Skeletal muscle satellite cell (primary cell): ENCODE data around the gene ANGPTL4. TPM values are rescaled to one million over a fixed set of nuclear protein-coding genes. Genes with fewer than 3 reads are reported as not detected.
"Not testable (repeated sequence)": the region's sequence is repeated elsewhere in the genome, so short reads cannot be mapped to it uniquely, and the experiment has no call there.

Source experiments
- H3K27me3 ChIP-seq: 2 replicates; pipeline ENCODE4 v1.7.0; 2013; ENCODE audit warnings: low read length; ENCODE audit not compliant: control insufficient read depth, insufficient read depth
- H3K36me3 ChIP-seq: 2 replicates; pipeline ENCODE4 v1.7.0; 2013; ENCODE audit warnings: mild to moderate bottlenecking, control low read depth, low read length; ENCODE audit not compliant: insufficient read depth
- H3K4me1 ChIP-seq: 2 replicates; pipeline ENCODE4 v1.7.0; 2013; ENCODE audit warnings: low read length; ENCODE audit not compliant: control insufficient read depth, insufficient read depth
- H3K4me2 ChIP-seq: 2 replicates; pipeline ENCODE4 v1.7.0; 2013; ENCODE audit warnings: mild to moderate bottlenecking, low read length
- H3K4me3 ChIP-seq: 2 replicates; pipeline ENCODE4 v1.7.0; 2013; ENCODE audit warnings: low read length
- H3K9ac ChIP-seq: 2 replicates; pipeline ENCODE4 v1.7.0; 2013; ENCODE audit warnings: mild to moderate bottlenecking, low read depth, low read length, moderate library complexity
- H3K9me3 ChIP-seq: replicated peaks from 2 replicates; pipeline ENCODE4 v1.7.0; 2013; ENCODE audit warnings: mild to moderate bottlenecking, control low read depth, low read length
- total RNA-seq: library from RNA; depleted of rRNA; stranded (reverse); fragments of >200 nt; gene quantifications from 2 replicates; pipeline ENCODE4 v1.2.3, GENCODE V29; 2012; rRNA removed

ANGPTL4 gene, protein sequence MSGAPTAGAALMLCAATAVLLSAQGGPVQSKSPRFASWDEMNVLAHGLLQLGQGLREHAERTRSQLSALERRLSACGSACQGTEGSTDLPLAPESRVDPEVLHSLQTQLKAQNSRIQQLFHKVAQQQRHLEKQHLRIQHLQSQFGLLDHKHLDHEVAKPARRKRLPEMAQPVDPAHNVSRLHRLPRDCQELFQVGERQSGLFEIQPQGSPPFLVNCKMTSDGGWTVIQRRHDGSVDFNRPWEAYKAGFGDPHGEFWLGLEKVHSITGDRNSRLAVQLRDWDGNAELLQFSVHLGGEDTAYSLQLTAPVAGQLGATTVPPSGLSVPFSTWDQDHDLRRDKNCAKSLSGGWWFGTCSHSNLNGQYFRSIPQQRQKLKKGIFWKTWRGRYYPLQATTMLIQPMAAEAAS
- total RNA-seq = 60.3 and 159 TPM in 2 replicates

DNA sequence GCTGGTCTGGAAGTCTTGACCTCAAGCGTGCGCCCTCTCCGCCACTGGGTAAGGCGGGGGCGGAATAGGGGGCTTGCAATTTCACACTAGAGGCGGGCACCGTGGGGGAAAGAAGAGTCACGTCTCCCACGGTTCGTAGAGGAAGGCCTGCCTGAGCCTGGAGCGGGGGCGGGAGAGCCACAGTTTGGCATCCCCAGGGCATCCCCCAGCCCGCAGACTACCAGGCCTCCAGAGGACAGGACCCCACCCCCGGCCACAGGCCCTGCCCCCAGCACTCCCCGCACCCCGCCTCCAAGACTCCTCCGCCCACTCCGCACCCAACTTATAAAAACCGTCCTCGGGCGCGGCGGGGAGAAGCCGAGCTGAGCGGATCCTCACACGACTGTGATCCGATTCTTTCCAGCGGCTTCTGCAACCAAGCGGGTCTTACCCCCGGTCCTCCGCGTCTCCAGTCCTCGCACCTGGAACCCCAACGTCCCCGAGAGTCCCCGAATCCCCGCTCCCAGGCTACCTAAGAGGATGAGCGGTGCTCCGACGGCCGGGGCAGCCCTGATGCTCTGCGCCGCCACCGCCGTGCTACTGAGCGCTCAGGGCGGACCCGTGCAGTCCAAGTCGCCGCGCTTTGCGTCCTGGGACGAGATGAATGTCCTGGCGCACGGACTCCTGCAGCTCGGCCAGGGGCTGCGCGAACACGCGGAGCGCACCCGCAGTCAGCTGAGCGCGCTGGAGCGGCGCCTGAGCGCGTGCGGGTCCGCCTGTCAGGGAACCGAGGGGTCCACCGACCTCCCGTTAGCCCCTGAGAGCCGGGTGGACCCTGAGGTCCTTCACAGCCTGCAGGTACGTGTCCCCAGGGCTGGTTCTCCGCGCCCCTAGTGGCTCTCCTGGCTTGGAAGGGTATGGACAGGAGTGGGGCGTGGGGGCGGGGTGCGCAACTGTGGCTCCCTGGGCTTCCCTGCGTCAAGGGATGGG, at the start of gene ANGPTL4:
Gene ANGPTL4, plus strand, starts transcription at position 353 of the 969 bp plus-strand sequence. Its CDS starts 167 bp downstream, at position 520.
- Histone ChIP-seq H3K4me1 (peaks cover 55% of the 10 kb centered on the region), H3K4me2 (peak within 1 kb of the TSS; percentile 84), H3K9me3 (no peaks in the 10 kb centered on the region), H3K9ac (peak within 1 kb of the TSS; percentile 85), H3K4me3 (peak within 1 kb of the TSS; percentile 73), H3K27me3 (no peaks in the 10 kb centered on the region), H3K36me3 (peaks cover 20% of the 10 kb centered on the region)

DNA sequence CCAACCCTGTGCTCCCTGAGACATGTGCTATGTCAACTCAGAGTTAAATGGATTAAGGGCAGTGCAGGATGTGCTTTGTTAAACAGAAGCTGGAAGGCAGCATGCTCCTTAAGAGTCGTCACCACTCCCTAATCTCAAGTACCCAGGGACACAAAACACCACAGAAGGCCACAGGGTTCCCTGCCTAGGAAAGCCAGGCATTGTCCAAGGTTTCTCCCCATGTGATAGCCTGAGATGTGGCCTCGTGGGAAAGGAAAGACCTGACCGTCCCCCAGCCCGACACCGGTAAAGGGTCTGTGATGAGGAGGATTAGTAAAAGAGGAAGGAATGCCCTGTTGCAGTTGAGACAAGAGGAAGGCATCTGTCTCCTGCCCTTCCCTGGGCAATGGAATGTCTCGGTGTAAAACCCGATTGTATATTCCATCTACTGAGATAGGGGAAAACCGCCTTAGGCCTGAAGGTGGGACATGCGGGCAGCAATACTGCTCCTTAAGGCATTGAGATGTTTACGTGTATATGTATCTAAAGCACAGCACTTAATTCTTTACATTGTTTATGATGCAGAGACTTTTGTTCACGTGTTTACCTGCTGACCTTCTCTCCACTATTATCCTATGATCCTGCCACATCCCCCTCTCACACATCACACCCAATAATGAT, 48.8 kb upstream of the ANGPTL4 start:
- H3K27me3 ChIP-seq, H3K9me3 ChIP-seq, H3K9ac ChIP-seq, H3K4me1 ChIP-seq, H3K4me2 ChIP-seq, H3K4me3 ChIP-seq: not testable (repeated sequence)
- peaks cover 35% of the 10 kb centered on the region for H3K36me3 ChIP-seq

DNA sequence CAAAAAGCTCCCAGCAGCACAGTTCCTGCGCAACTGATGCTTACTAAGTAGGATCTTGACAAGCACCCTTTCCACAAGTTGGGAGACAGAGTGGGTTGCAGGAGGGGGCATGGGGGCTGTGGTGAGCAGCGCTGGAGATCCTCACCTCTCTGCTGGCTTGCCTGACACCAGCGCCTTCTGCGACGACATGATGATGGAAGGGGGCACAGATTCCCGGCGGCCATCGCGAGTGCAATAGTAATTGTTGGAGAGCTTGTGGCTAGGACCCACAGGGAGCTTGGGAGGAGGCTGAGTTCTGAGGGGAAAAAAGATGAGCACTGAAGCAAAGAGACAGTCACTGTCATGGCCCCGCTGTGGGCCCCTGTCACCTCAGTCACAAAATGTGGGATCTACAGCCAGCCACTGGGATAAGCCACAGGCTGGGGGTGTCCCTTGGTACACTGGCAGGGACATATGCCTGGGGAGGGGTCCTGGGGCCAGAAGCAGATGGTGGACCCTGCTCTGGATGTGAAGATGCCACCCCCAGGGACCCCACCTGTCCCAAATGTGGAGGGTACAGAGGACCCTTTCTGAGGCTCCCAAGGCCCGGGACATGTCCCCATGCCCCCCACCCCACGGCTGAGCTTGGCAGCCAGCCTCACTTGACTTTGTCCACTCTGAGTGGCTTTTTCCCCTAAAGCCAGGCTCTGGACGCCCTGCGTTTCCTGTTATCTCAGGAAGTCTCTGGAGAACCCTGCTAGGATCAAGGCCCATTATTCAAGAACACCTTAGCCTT, 47.4 kb upstream of the ANGPTL4 start:
- Histone ChIP-seq H3K36me3 (peaks cover 28% of the 10 kb centered on the region), H3K4me1 (peaks cover 11% of the 10 kb centered on the region), H3K27me3 (no peaks in the 10 kb centered on the region), H3K9ac (no peak overlapping the region), H3K4me2 (no peak overlapping the region), H3K4me3 (no peak overlapping the region), H3K9me3 (no peaks in the 10 kb centered on the region)

DNA sequence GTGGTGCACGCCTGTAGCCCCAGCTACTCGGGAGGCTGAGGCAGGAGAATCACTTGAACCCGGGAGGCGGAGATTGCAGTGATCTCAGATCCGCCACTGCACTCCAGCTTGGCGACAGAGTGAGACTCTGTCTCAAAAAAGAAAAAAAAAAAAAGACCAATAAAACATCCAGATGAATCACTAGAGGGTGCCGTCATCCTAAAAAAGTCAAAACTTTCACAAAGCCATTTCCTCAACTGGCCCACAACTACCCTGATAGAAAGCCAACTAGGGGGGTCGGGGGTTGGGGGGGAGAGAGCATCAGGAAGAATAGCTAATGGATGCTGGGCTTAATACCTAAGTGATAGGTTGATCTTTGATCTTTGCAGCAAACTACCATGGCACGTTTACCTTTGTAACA, 45.1 kb upstream of the ANGPTL4 start:
- H3K4me1 ChIP-seq = peaks cover 22% of the 10 kb centered on the region
- not testable (repeated sequence) for H3K9ac ChIP-seq, H3K27me3 ChIP-seq, H3K4me3 ChIP-seq, H3K9me3 ChIP-seq, H3K4me2 ChIP-seq
- H3K36me3 ChIP-seq = peaks cover 37% of the 10 kb centered on the region

DNA sequence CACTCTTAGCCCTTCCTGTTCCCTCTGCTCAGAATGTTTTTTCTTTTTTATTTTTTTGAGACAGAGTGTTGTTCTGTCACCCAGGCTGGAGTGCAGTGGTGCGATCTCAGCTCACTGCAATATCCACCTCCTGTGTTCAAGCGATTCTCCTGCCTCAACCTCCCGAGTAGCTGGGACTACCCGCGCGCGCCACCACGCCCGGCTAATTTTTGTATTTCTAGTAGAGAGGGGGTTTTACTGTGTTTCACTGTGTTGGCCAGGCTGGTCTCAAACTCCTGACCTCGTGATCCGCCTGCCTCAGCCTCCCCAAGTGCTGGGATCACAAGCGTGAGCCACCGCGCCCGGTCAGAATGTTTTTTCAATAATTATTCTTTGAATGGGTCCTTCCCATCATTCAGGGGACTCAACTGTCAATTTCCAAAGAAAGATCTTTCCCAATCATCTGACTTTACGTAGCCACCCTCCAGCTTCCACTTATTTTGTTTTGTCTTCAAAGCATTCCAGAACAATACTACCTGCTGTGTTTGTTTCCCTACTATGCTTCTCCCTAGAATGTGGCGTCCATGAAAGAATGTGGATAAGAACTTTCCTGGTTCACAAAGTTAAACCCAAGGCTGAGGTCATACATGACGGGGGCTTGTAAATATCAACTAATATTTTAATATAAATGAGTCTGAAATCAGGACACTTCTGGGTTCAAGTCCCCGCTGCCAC, 44.0 kb upstream of the ANGPTL4 start:
- H3K9me3 ChIP-seq = no peaks in the 10 kb centered on the region
- peaks cover 41% of the 10 kb centered on the region for H3K36me3 ChIP-seq
- H3K4me3 ChIP-seq = peak overlapping the region; percentile 81
- H3K4me2 ChIP-seq = peak overlapping the region; percentile 91
- H3K9ac ChIP-seq = peak overlapping the region; percentile 96
- H3K4me1 ChIP-seq = peaks cover 26% of the 10 kb centered on the region
- H3K27me3 ChIP-seq = no peaks in the 10 kb centered on the region

DNA sequence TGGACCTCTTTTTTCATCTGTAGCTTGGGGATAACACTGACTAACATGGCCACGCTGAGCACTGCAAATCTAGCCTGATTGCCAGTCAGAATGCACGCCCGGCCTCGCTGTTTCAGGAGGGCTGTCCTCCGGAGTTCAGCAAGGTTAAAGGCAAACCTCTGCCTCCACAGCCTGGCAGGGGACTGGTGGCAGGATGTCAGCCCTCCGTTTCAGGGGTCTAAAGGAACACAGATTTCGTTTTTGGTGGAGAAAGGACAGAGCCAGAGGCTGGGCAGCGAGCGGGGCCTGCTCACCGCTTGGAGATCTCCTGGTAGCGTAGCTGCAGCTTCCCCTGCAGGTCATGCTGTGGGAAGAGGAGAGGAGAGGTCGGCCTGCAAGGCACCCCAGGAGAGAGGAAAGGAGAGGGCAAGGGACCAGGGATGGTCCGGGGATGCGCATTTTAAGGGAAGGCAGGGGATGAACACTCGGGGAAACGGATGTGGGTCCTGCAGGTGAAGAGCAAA, 43.3 kb upstream of the ANGPTL4 start:
- Histone ChIP-seq H3K9me3 (no peaks in the 10 kb centered on the region), H3K4me1 (peaks cover 26% of the 10 kb centered on the region), H3K27me3 (no peaks in the 10 kb centered on the region), H3K36me3 (peaks cover 36% of the 10 kb centered on the region), H3K4me3 (peak overlapping the region; percentile 81), H3K4me2 (peak overlapping the region; percentile 91), H3K9ac (peak overlapping the region; percentile 96)

DNA sequence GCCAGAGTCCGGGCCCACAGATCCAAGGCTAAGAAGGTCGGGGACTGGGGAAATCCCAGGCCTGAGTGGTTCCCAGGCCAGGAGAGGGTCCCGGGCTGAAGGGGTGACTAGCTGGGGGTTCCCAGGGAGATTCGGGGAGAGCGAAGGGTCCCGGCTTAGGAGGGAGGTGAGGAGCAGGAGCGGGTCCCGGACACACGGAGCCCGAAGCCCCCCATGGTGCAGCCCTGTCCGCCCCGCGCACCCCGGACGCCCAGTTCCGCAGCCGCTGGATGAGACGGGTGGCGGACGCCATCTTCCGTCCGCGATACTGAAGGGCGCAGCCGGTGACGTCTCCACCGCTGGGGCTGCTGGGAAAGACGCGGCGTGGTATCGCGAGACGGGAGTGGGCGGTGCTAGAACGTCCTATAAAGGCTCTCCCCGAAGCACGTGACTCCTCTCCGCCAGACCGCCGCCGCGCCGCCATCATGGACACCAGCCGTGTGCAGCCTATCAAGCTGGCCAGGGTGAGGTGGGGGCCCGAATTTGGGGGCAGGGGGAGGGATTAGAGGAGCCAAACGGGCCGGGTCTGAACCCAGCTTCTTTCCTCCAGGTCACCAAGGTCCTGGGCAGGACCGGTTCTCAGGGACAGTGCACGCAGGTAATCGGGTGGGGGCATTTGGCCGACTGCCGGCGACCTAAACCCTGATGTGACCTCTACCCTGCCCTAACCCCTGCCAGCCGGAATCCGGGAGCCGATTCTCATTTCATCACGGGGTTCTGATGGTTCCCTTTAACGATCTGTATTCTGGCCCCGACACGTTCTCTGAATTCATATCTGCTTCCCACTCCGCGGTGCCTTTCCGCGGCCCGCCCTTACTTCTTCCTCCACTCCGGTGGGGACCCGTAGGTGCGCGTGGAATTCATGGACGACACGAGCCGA, 42.6 kb upstream of the ANGPTL4 start, which contains the start of the genes NDUFA7 and RPS28:
Gene NDUFA7, minus strand, starts transcription at position 309 of the 919 bp plus-strand sequence. Its CDS starts 17 bp downstream, at position 292.
Gene RPS28, plus strand, starts transcription at position 430 of the 919 bp plus-strand sequence. Its CDS starts 35 bp downstream, at position 465.
- Histone ChIP-seq H3K4me3 (peak within 1 kb of the TSS; percentile 81), H3K36me3 (peaks cover 32% of the 10 kb centered on the region), H3K27me3 (no peaks in the 10 kb centered on the region), H3K4me1 (peaks cover 26% of the 10 kb centered on the region), H3K4me2 (peak within 1 kb of the TSS; percentile 92), H3K9ac (peak within 1 kb of the TSS; percentile 96), H3K9me3 (no peaks in the 10 kb centered on the region)

DNA sequence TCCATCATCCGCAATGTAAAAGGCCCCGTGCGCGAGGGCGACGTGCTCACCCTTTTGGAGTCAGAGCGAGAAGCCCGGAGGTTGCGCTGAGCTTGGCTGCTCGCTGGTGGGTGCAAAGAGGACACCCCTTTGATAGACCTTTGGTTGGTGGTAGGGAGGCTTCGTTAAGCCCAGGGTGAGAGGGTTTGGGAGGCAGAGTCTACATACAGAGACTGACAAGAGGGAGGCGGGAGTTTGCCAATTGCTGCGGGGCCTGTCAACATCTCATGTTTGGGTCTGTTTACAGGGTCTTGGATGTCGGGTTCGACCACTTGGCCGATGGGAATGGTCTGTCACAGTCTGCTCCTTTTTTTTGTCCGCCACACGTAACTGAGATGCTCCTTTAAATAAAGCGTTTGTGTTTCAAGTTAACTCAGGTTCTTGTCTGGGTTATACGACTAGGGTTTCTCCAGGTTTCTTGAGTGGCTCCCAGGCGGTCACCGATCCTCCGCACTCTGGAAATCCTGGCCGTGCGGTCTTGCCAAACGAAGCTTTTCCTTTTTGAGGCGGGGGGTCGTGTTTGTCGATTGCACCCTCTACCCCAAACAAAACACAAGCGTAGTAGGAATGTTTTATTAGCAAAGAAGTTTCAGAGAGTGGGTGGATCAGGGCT, 41.8 kb upstream of the ANGPTL4 start:
- H3K9ac ChIP-seq = peak overlapping the region; percentile 96
- H3K36me3 ChIP-seq = peaks cover 31% of the 10 kb centered on the region
- no peaks in the 10 kb centered on the region for H3K9me3 ChIP-seq
- peak overlapping the region; percentile 81 for H3K4me3 ChIP-seq
- H3K4me1 ChIP-seq = peaks cover 26% of the 10 kb centered on the region
- H3K4me2 ChIP-seq = peak overlapping the region; percentile 92
- no peaks in the 10 kb centered on the region for H3K27me3 ChIP-seq

DNA sequence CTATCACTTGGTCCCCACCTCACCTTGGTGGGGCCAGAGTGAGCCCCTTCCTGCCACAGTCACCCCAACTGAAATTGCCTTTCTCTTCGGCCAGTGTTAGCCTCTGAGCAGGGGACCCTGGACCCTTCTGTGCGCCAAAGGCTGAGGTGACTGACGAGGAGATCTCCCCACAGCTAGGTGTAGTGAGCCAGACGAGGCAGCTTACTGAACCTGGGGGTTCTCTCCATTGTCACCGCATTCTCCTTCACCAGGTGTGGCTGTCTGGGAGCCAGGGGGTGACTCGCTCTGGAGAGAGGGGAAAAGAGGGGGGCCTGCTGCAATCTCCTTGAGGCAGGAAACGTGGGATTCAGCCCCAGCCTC, 41.3 kb upstream of the ANGPTL4 start:
- H3K4me2 ChIP-seq = peak overlapping the region; percentile 92
- no peaks in the 10 kb centered on the region for H3K9me3 ChIP-seq
- peaks cover 26% of the 10 kb centered on the region for H3K4me1 ChIP-seq
- peak overlapping the region; percentile 96 for H3K9ac ChIP-seq
- H3K4me3 ChIP-seq = peak overlapping the region; percentile 81
- no peaks in the 10 kb centered on the region for H3K27me3 ChIP-seq
- peaks cover 31% of the 10 kb centered on the region for H3K36me3 ChIP-seq
